Activated CD8-positive, alpha-beta memory T cell treated with anti-CD3 and anti-CD28 coated beads for 1 hour (primary cell): ENCODE results near the gene HOTAIR.

Experiments
- DNase-seq, 2 donors: peaks; one replicate each; pipeline ENCODE4 v3.0.0-alpha.2; 2020; ENCODE audit warnings: low read depth in 1 of 2; ENCODE audit errors: extremely low read depth in 1 of 2

HOTAIR gene

DNA sequence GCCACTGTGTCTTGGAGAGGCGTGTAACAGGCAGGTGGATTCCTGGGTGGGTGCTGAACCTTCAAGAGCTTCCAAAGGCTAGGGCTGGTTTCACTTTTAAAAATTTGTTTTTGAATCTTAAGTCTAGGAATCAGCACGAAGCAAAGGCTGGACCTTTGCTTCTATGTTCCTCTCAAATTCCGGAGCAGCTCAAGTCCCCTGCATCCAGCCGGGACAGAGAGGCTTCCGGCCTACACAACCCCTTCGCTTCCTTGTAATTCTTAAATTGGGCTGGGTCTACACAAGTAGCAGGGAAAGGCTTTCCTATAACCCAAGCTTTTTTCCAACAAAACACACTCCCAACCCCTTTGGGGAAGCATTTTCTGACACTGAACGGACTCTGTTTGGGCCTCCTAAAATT lies 11.7 kb downstream of the HOTAIR start:
- no peak for DNase-seq

DNA sequence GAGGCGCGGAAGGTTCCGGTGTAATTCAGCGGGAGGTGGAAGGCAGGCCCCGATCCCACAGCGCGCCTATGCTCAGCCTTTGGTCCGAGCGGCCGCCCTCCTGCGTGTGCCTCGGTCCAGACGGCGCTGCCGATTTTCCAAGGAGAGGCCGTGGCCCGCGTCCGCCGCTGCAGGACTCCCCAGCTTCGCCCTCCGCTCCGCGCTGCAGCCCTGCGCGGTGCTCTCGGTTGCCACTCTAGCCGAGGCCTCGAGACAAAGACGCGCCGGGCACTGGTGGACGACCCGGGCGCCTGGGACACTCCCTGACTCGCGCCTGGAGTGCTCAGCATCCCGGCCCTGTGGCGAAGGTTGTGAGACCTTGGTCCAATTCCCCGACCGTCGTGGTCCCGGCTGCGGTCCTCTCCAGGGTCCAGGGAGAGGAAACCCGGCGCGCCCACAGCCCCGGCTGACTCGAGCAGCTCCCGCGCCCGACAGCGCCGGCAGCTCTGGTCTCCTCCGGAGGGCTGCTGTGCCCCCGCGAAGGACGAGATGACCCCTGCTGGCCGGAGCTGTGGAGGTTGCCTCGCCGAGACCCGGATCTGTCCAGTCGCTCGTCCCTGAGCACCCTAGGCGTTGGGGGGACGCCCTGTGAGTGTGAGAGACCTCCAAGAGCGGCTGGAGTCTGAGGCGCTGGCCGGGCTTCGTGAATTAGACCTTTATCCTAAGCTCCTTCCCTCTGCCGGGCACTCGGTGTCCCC lies 13.6 kb downstream of the HOTAIR start:
- no peak for DNase-seq

- DNase-seq, result no peak
These were observed 14.3 kb downstream of the HOTAIR start for GRCh38 chr12:53960187-53961024.

GRCh38 chr12:53959314-53959713 lies 15.4 kb downstream of the HOTAIR start:
- no peak for DNase-seq

DNA sequence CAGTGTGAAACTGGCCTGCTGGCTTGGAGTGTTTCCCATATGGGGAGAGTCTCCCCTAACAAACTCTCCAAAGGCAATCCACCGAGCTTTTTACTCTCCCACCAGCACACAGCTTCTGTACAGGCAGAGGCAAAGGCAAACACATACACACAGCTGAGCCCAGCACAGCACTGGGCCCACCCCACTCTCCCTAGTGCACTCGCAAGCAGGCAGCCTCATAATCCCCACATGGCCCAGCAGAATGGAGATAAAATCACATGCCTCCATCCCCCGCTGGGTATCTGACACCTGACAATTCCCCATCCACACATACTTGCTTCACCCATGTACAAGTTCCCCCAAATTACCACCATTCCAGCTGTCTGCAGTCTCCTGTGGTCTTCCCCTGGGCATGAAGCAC lies 16.6 kb downstream of the HOTAIR start:
- DNase-seq, result no peak

DNA sequence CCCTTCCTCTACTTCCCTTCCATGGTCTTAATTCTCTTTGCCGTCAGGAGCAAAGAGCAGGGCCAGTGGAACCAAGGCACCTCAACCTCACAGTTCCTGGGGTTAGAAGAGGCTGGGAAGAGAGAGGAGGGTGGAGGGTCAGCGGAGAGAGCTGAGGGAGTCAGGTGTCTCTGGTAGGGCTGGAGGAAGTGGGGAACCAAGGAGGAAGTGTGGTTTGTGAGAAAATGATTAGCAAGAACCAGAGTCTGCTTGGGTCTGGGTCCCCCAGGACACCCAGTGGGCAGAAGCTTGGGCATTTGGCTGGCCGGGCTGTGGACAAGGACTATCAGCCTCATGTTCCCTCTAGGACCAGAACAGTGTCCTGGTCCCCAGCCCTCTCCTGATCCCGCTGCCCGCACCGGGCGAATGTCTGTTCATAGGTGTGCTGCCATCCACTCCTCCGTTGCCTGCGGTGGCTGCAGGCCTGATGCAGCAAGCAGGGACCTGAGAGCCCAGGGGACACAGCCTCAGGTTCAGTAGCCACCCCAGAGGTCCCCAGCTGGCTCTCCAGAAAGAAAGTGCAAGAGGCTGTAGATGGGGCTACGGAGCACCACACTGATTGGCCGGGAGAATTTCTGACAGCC lies 17.7 kb downstream of the HOTAIR start:
- no peak for DNase-seq

- DNase-seq, result no peak
These were observed 18.4 kb downstream of the HOTAIR start for GRCh38 chr12:53956251-53956887.

DNA sequence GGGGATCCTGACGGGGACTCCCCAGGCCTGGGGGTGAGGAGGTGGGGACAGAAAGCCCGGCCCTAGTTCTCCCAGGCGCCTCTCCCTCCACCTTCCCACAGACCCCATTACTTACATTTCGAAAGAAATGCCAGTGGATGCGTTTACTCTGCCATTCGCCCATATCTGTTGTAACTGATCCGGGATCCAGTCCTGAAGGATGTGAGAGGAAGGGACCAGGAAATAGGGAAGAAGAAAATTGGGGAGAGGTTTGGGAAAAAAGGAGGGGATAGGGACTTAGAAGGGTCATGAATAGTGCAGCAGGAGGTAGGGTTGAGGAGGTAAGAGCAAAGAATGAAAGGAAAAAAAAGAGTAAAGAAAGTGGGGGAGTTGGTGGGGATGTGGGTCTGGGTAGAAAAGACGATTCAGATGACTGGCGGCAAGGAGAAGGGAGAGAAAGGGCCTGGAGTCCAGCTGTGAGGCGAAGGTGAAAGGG lies 18.9 kb downstream of the HOTAIR start:
- DNase-seq, result no peak

GRCh38 chr12:53955036-53955775 lies 19.5 kb downstream of the HOTAIR start:
- DNase-seq, result no peak

- no peak for DNase-seq
These were observed 20.1 kb downstream of the HOTAIR start, which contains the start of gene HOXC12 for GRCh38 chr12:53954694-53955035. HOXC12 (plus strand) TSS chr12:53954903; CDS start chr12:53954930, 27 bp downstream.

DNA sequence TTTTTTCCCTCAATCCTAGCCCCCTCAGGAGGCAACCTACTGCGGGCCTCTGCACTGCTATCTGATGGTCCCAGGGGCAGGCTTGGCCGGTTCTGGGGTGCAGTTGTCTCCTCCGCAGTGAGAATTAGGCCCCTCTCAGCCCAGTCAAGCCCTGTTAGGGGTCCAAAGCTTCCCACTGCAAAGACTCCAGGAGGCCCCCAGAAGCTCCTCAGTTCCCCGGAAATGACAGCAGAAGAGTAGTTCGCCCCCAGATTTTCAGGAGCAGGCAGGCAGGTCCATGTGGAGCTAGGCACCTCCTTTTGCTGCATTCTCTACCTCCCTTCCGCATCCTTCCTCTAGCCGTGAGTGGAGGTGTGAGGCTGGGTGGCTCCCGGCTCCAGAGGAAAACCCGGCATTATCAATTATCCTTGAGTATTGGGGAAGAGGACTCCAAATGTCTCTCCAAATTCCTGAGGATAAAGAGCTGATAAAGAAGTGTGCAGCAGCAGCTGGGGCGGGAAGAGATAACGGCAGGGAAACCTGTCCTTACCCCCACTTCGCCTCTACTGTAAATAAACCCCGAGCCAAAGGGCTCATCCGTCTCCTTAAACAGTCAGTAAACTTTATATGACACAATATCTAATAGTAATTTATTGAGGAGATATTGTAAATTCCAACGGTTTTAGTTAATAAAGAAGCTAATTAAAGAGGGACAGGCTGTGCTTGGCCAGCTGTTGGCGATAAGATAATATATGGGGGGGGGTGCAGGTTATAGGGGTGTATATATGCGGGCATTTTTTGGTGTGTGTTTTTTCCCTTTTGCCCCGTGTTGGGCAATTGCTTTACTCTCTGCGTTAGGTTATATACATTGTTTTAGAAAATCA lies 20.7 kb downstream of the HOTAIR start:
- no peak for DNase-seq

GRCh38 chr12:53952871-53953734 lies 21.7 kb downstream of the HOTAIR start:
- DNase-seq, result no peak

GRCh38 chr12:53952335-53952694 lies 22.4 kb downstream of the HOTAIR start:
- DNase-seq, result no peak

DNA sequence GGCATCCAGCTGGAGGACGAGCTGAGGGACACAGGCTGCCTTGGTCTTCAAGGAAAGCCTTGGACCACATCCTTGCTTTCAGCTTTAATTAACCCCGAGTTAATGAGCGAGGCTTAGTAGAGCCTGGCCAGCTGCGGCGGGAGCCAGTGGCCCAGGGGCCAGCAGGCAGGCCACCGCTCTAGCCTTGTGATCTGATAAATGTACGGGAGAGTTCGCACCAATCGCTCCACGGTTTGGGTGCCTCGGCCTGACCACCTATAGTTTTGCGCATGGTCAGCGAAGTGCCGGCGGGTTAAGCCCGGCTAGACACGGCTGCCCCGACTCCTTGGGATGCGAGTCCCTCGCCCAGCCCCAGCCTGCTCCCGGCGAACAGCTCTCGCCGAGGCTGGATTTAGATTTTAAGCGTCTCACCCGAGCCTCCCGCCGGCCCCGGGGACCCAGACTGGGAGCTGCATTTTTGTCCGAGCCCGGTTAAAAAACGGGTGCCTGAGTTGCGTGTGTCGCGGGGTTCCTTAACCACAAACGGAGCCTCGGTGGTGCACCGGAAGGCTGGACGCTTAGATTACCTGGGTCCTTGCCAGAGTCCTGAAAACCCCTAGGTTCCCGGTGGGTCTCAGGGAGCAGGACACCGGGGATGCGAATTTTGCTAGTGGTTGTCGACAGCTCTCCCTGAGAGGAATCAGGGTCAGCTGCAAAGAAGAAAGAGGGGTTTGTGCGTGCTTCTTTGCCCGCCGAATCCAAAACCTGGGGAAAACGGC lies 23.0 kb downstream of the HOTAIR start:
- no peak for DNase-seq

DNA sequence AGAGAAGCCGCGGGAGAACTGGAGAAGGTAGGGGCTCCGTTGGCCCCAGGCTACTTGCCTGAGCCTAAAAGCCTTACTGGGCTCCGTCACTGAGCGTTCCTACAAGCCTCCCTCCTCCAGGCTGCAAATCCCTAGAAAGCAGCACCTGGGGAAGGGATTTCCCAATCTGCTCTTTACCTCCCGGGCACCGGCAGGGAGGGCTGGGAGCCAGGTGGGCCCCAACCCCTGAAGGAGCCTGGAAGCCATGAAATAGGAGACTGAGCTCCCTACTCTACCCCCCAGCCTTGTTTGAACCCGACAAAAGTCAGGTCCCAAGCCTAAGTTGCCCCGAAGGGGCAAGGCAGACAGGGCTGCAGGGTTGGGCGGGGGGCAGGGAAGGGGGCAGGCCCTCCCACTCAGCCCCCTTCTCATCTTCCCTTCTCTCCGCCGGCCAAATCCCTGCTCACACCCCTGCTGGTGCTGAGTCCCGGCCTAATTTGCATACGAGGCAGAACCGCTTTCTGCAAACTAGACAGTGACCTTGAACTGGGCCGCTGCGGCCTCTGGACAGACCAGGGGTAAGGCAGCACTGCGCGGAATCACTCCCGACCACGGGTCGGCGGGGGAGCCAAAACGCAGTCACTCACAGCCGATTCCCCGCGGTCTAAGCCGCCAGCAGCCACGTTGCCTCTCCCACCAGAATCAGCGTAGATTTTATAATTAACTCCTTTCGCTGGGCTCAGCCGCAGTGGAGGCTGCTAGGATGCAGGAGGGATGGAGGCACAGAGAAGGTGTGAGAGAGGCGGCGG lies 23.8 kb downstream of the HOTAIR start:
- no peak for DNase-seq

GRCh38 chr12:53950437-53950773 lies 24.3 kb downstream of the HOTAIR start:
- DNase-seq, result no peak
